Lower leg skin (tissue), 4 donors: ENCODE measurements around the gene CABS1. TPM values are rescaled to one million over a fixed set of nuclear protein-coding genes. Genes with fewer than 3 reads are reported as not detected.

Experiments
- DNase-seq, 2 donors: peaks; one replicate each; pipeline ENCODE4 v3.0.0-alpha.2; 2019; ENCODE audit warnings: low spot score in 2 of 2
- H3K4me3 ChIP-seq: fragments of 200-600 bp; sonication (generic); 2 replicates; pipeline ENCODE4 v1.5.1; 2017; ENCODE audit warnings: mild to moderate bottlenecking, low read depth; ENCODE audit not compliant: poor library complexity, severe bottlenecking
- CTCF ChIP-seq, 3 donors: fragments of 450-650 bp; IDR thresholded peaks; one replicate each; pipeline ENCODE4 v1.5.1; 2016; ENCODE audit warnings: antibody characterized with exemption in 3 of 3, mild to moderate bottlenecking in 3 of 3, moderate library complexity in 2 of 3
- POLR2A ChIP-seq, 2 donors: fragments of 450-650 bp; IDR thresholded peaks; one replicate each; pipeline ENCODE4 v1.6.1; 2016 to 2017; ENCODE audit warnings: antibody characterized with exemption in 2 of 2, mild to moderate bottlenecking in 1 of 2, moderate library complexity in 1 of 2
- whole genome bisulfite sequencing, 2 donors: methylation state at CpG; one replicate each; pipeline ENCODE4 v1.1.5; 2018; 5-methylcytosine and 5-hydroxymethylcytosine counted together
- intact Hi-C: fragments of 100-400 bp; cut with DNase I; formaldehyde crosslinking; loops from one replicate; pipeline ENCODE4 v1.15.0; 2023; ENCODE audit warnings: low total_unique reads
- total RNA-seq, 4 donors: library from RNA; depleted of rRNA; stranded (reverse); fragments of >200 nt; gene quantifications; one replicate each; pipeline ENCODE4 v1.1.0, GENCODE V29; 2016

CABS1 gene
- total RNA-seq, 4 donors from 2014 or later, result not detected

DNA sequence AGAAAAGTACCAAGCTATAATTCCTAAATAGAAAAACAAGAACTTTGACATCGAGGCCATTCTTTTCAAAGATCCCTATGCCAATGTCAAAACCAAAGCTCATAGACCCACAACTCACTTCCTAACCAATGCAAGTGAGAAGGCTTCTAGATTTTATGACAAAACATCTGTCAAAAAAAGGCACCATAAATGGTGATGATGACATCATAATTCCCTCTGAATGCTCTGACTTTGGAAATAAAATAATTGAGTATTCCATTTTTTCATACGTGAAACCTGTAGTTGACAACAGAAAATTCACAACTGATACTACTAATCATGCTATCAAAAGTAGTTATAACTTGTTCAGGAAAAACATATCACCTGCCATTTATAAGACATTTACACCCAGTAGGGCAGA is 8.7 kb upstream of the CABS1 start:
- no peak for DNase-seq
- 89 to 93% methylated on average over 2 of the region's 2 CpGs for WGBS, 2 donors
- intact Hi-C loops, result no loop called here
- TF ChIP-seq POLR2A (IDR thresholded peaks at IDR 0.05), result no peak
- no peak for TF ChIP-seq CTCF (IDR thresholded peaks at IDR 0.05)
- no peak overlapping the region for H3K4me3 ChIP-seq

DNA sequence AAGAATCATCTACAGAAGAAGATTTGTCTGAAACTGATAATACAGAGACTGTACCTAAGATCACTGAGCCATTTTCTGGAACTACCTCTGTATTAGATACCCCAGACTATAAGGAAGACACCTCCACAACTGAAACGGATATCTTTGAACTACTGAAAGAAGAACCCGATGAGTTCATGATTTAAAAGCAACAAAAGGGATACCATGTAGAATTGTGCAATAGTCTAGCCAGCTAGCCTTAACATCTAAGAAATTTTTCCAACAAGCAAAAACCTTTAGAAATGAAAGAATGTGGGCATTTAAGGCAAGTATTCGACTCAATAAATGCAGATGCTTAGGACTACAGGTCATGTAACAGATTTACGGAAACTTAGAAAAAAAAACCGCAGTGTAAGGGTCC is 1.3 kb downstream of the CABS1 start:
- DNase-seq, result no peak
- intact Hi-C loops, result no loop called here
- 74 to 75% methylated on average over 5 of the region's 5 CpGs for WGBS, 2 donors

DNA sequence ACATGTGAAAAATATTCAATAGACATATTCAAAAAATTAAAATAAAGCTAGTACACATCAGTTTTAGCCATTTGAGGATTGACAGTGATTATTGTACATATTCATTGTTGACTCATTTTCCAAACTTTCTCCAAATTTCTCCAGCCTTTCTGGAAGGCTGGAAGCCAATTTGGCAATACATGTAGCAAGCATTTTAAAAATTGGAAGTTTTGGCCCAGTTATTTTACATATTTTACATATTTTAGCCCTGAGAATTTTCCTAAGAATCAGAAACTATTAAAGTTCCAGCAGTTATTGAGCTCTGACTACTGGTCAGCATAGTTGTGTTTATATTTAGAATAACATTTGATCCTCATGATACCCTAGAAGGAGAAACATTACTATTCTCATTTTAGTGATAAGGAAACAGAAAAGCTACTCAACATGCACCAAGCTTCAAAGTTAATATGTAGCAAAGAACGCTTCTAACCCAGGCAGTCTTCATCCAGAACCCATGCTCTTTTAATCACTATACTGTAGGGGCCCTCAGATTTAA is 3.2 kb downstream of the CABS1 start:
- intact Hi-C loops, result no loop called here
- TF ChIP-seq POLR2A (IDR thresholded peaks at IDR 0.05) (no peak), CTCF (IDR thresholded peaks at IDR 0.05) (no peak)
- no peak overlapping the region for H3K4me3 ChIP-seq
- no peak for DNase-seq
- WGBS, 2 donors, result 64 to 67% methylated on average over 1 of the region's 1 CpG

More for the DNA sequence above, 1.3 kb downstream of the CABS1 start:
- TF ChIP-seq POLR2A (IDR thresholded peaks at IDR 0.05) (no peak), CTCF (IDR thresholded peaks at IDR 0.05) (no peak)
- no peak overlapping the region for H3K4me3 ChIP-seq

DNA sequence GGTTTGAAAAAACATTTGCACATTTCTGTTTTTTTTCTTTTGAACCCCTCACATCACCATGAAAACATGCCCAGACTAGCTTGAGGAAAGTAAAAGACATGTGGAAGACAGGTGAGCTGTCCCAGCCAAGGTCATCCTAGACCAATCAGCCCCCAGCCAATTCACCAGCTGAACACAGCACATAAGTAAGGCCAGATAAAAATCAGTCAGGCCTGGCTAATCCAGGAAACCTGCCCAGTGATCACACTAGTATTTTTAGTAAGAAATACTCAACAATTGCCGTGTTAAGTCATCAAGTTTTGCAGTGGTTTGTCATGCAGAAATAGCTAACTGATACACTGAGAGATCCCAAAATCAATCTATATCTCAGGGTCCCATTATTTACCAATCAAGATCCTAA is 21.4 kb downstream of the CABS1 start:
- DNase-seq, result no peak
- intact Hi-C loops, result no loop called here
- 24 to 67% methylated on average over 1 of the region's 1 CpG for WGBS, 2 donors
- H3K4me3 ChIP-seq, result no peak overlapping the region
- no peak for TF ChIP-seq CTCF (IDR thresholded peaks at IDR 0.05)
- TF ChIP-seq POLR2A (IDR thresholded peaks at IDR 0.05), result no peak

GRCh38 chr4:70359115-70359661 is 24.4 kb downstream of the CABS1 start:
- TF ChIP-seq POLR2A (IDR thresholded peaks at IDR 0.05) (no peak), CTCF (IDR thresholded peaks at IDR 0.05) (no peak)
- no peak overlapping the region for H3K4me3 ChIP-seq
- DNase-seq, result no peak
- intact Hi-C loops, result no loop called here
- 35 to 43% methylated on average over 3 of the region's 3 CpGs for WGBS, 2 donors

GRCh38 chr4:70360460-70360859 is 25.7 kb downstream of the CABS1 start, which contains the start of gene SMR3A:
TSS of gene SMR3A (plus strand) at chr4:70360760. CDS start at chr4:70362116, 1,356 bp downstream.
- intact Hi-C loops, result no loop called here
- 79 to 90% methylated on average over 3 of the region's 3 CpGs for WGBS, 2 donors
- TF ChIP-seq CTCF (IDR thresholded peaks at IDR 0.05) (no peak), POLR2A (IDR thresholded peaks at IDR 0.05) (no peak)
- no peak within 1 kb of the TSS for H3K4me3 ChIP-seq
- DNase-seq, result no peak
